SIG-M5 treated with dmso at 0.1 percent for 504 hours (cell line): ENCODE data around the gene PCDH7.

Source experiments
- DNase-seq: peaks from one replicate; lab custom pipeline; 2025; ENCODE audit not compliant: unreplicated experiment; lab: John Stamatoyannopoulos, UW

PCDH7 gene

GRCh38 chr4:30776921-30777415 is 56.8 kb downstream of the PCDH7 start:
- no peak for DNase-seq
